ENCODE results near the gene DLL3.

DNA sequence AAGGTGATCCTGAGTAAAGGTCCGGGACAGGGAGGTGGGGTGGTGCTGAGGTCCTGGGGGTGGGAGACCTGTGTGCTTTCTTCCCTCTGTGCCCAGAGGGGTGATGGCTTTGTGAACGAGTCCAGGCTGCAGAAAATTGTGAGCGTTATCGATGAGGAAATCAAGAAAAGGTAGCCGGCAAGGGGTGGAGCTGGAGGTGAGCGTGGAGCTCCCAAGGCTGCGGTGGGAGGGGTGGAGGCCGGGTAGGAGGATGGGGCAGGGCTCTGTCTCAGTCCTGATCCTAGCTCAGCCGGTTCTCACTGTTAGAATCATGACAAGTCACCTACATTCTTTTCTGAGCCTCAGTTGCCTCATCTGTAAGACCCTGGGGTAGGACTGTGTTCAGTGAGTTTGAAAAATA is 20.2 kb downstream of the DLL3 start:
- TF ChIP-seq POLR2A (IDR thresholded peaks at IDR 0.05), result no peak
- TF ChIP-seq, protein P1, sequence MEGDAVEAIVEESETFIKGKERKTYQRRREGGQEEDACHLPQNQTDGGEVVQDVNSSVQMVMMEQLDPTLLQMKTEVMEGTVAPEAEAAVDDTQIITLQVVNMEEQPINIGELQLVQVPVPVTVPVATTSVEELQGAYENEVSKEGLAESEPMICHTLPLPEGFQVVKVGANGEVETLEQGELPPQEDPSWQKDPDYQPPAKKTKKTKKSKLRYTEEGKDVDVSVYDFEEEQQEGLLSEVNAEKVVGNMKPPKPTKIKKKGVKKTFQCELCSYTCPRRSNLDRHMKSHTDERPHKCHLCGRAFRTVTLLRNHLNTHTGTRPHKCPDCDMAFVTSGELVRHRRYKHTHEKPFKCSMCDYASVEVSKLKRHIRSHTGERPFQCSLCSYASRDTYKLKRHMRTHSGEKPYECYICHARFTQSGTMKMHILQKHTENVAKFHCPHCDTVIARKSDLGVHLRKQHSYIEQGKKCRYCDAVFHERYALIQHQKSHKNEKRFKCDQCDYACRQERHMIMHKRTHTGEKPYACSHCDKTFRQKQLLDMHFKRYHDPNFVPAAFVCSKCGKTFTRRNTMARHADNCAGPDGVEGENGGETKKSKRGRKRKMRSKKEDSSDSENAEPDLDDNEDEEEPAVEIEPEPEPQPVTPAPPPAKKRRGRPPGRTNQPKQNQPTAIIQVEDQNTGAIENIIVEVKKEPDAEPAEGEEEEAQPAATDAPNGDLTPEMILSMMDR (IDR thresholded peaks at IDR 0.05 in 8 of 11, conservative IDR thresholded peaks at IDR 0.05 in 3 of 11), result no peak
- no peak for TF ChIP-seq POLR2AphosphoS5 (IDR thresholded peaks at IDR 0.05)

Data from spleen (tissue), 7 donors.